Psoas muscle (tissue), 8 donors: ENCODE results near the gene TPTE2. TPM values are rescaled to one million over a fixed set of nuclear protein-coding genes. Genes with fewer than 3 reads are reported as not detected.
"Not testable (repeated sequence)": the region's sequence is repeated elsewhere in the genome, so short reads cannot be mapped to it uniquely, and the experiment has no call there.

Source experiments
- ATAC-seq, 4 donors: fragments of 200-7000 bp; cut with Tn5 transposase; one replicate each; pipeline ENCODE4 v1.9.1; 2020; ENCODE audit warnings: moderate library complexity in 3 of 4, mild to moderate bottlenecking in 2 of 4
- DNase-seq, 2 donors: peaks; one replicate each; pipeline ENCODE4 v3.0.0-alpha.2; 2020
- H3K27ac ChIP-seq: fragments of 200-600 bp; one replicate; pipeline ENCODE4 v1.8.0; 2022
- H3K27me3 ChIP-seq, 3 donors: fragments of 200-600 bp in 1 of 3; one replicate each; pipeline versions ENCODE4 v1.6.1 to v1.8.0; 2013 to 2022; ENCODE audit warnings: low read length in 2 of 3, mild to moderate bottlenecking in 2 of 3, moderate library complexity in 1 of 3; ENCODE audit not compliant: insufficient read depth in 3 of 3
- H3K36me3 ChIP-seq, 2 donors: fragments of 200-600 bp in 1 of 2; one replicate each; pipeline versions ENCODE4 v1.6.1 to v1.8.0; 2013 to 2022; ENCODE audit warnings: low read depth in 1 of 2, mild to moderate bottlenecking in 1 of 2, moderate library complexity in 1 of 2; ENCODE audit not compliant: insufficient read depth in 1 of 2
- H3K4me1 ChIP-seq: fragments of 200-600 bp; one replicate; pipeline ENCODE4 v1.8.0; 2022
- H3K4me3 ChIP-seq: fragments of 200-600 bp; one replicate; pipeline ENCODE4 v1.8.0; 2022; ENCODE audit warnings: mild to moderate bottlenecking
- H3K9me3 ChIP-seq: fragments of 200-600 bp; one replicate; pipeline ENCODE4 v1.8.0; 2022
- WGBS, 3 donors: extraction: QIAGEN DNeasy Blood & Tissue Kit; methylation state at CpG; one replicate each; pipeline versions ENCODE4 v1.1.6 to v1.1.7; 2013; 5-methylcytosine and 5-hydroxymethylcytosine counted together
- intact Hi-C, 2 donors: fragments of 100-400 bp; cut with DNase I; formaldehyde crosslinking; loops; one replicate each; pipeline versions ENCODE4 v1.11.0 to v1.14.2; 2022
- long read RNA-seq, 2 donors: library from polyadenylated mRNA; unstranded; transcript quantifications; one replicate each; pipeline ENCODE4 v2.0.0, GENCODE V29; 2021
- polyA plus RNA-seq, 3 donors: library from polyadenylated mRNA; stranded (reverse); fragments of 200-250 nt; gene quantifications; one replicate each; pipeline ENCODE4 v1.2.3, GENCODE V29; 2013
- total RNA-seq, 4 donors: library from RNA; stranded (reverse); fragmentation: NEBNext Ultra II Directional in 2 of 4; extraction: Animal tissue kit (Norgen Biotek cat#: 25700) in 2 of 4; gene quantifications; one replicate each; pipeline versions ENCODE4 v1.2.1 to v1.2.4, GENCODE V29; 2021 to 2023
- TF ChIP-seq, protein P1 (sequence below): fragments of 200-600 bp; IDR thresholded peaks from one replicate; pipeline ENCODE4 v1.8.0; 2022; ENCODE audit warnings: antibody characterized with exemption
- donor health status: healthy with polysubstance abuse.
- donor health status: DM: no; HTN: no; CAD: no; lungs with moderate emphysema.
- donor health status: Bipolar disorder and iron deficiency.
- donor health status: healthy.
- donor health status: DM: yes; HTN: yes; CAD: no.
- donor health status: DM: no; HTN: no; CAD: no.
- donor health status: DM: no; HTN: no; CAD: no.
- donor health status: DM: yes; HTN: yes; CAD: no.

Gene TPTE2
- total RNA-seq (not detected), polyA plus RNA-seq (under 1 TPM in 1 of 3 donors, not detected in 2; 0.04 TPM)
- long read RNA-seq, donor 1 = 0 reads
- long read RNA-seq, donor 2 = 0 reads

DNA sequence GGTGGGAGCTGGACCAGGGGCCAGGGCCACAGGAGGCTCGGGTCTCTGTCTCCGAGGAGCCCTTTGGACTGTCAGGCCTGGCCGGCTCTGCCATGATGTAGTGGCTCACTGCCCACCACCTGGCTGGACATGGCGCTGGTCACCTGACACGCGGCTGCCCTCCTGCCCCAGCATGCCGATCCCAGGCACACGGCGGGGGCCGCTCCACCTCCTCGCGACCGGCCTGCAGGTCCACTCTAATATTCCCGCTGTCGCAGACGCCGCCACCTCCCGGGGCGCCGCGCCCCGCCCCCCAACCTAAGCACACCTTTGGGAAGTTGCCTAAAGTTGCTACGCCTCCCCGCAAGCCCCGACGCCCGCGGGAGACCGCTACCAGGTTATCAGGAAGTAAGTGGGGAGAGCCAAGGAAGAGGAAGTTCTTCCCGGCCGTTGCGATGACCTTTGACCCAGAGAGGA, at the start of gene TPTE2:
TPTE2 (minus strand) TSS at position 406 of the 456 bp plus-strand sequence. CDS start 58,298 bp downstream, outside the sequence.
- DNase-seq, H3K4me1 ChIP-seq, H3K27me3 ChIP-seq, H3K27ac ChIP-seq, ATAC-seq, intact Hi-C loops, H3K9me3 ChIP-seq, H3K36me3 ChIP-seq, H3K4me3 ChIP-seq: not testable (repeated sequence)
- WGBS, 3 donors = 86 to 92% (median 90%) methylated on average over 29 to 32 of the region's 32 CpGs

- intact Hi-C loops = no loop called here
- TF ChIP-seq, protein P1, sequence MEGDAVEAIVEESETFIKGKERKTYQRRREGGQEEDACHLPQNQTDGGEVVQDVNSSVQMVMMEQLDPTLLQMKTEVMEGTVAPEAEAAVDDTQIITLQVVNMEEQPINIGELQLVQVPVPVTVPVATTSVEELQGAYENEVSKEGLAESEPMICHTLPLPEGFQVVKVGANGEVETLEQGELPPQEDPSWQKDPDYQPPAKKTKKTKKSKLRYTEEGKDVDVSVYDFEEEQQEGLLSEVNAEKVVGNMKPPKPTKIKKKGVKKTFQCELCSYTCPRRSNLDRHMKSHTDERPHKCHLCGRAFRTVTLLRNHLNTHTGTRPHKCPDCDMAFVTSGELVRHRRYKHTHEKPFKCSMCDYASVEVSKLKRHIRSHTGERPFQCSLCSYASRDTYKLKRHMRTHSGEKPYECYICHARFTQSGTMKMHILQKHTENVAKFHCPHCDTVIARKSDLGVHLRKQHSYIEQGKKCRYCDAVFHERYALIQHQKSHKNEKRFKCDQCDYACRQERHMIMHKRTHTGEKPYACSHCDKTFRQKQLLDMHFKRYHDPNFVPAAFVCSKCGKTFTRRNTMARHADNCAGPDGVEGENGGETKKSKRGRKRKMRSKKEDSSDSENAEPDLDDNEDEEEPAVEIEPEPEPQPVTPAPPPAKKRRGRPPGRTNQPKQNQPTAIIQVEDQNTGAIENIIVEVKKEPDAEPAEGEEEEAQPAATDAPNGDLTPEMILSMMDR = no peak
- no peak overlapping the region for H3K27ac ChIP-seq
- H3K36me3 ChIP-seq = no peaks in the 10 kb centered on the region
- no peaks in the 10 kb centered on the region for H3K9me3 ChIP-seq
- WGBS, 3 donors = 94 to 95% (median 95%) methylated on average over 10 of the region's 10 CpGs
- no peaks in the 10 kb centered on the region for H3K4me1 ChIP-seq
- ATAC-seq (no peak), DNase-seq (no peak)
- H3K27me3 ChIP-seq = peaks cover 0 to 20% (median 4%) of the 10 kb centered on the region in 3 donors
- no peak overlapping the region for H3K4me3 ChIP-seq
These were observed 46.3 kb upstream of the TPTE2 start for GRCh38 chr13:19607523-19608078.

DNA sequence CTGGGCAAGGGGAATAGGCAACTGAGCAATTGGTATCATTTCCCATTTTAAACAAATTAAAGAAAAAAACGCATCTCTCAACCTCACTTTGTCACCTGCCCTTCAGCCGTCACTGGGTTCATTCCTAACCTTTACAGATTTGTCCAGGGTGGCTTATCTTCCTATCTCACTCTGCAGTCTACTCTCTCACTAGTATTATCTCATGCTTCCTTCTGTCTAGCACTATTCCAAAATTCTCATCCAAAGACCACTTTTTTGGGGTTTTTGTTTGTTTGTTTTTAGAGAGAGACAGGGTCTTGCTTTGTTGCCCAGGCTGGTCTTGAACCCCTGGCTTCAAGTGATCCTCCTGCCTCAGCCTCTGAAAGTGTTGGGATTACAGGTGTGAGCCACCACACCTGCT, 45.4 kb upstream of the TPTE2 start:
- intact Hi-C loops = no loop called here
- Histone ChIP-seq H3K36me3 (no peaks in the 10 kb centered on the region), H3K27ac (no peak overlapping the region), H3K4me1 (no peaks in the 10 kb centered on the region), H3K9me3 (no peaks in the 10 kb centered on the region), H3K4me3 (no peak overlapping the region), H3K27me3 (peaks cover 0 to 29% (median 5%) of the 10 kb centered on the region in 3 donors)
- DNase-seq (no peak), ATAC-seq (no peak)
- 92 to 93% (median 92%) methylated on average over 2 of the region's 2 CpGs for WGBS, 3 donors
- TF ChIP-seq, protein P1 = no peak

GRCh38 chr13:19606152-19606551, 44.8 kb upstream of the TPTE2 start:
- ATAC-seq (no peak), DNase-seq (no peak)
- no peak overlapping the region for H3K27ac ChIP-seq
- H3K4me3 ChIP-seq = no peak overlapping the region
- no peaks in the 10 kb centered on the region for H3K9me3 ChIP-seq
- no peaks in the 10 kb centered on the region for H3K36me3 ChIP-seq
- H3K27me3 ChIP-seq = peaks cover 0 to 34% (median 8%) of the 10 kb centered on the region in 3 donors
- TF ChIP-seq, protein P1 = no peak
- intact Hi-C loops = no loop called here
- H3K4me1 ChIP-seq = peaks cover 4% of the 10 kb centered on the region

GRCh38 chr13:19605161-19605955, 44.0 kb upstream of the TPTE2 start:
- Histone ChIP-seq H3K27me3 (peaks cover 0 to 37% (median 8%) of the 10 kb centered on the region in 3 donors), H3K4me3 (no peak overlapping the region), H3K9me3 (no peaks in the 10 kb centered on the region), H3K4me1 (peaks cover 4% of the 10 kb centered on the region), H3K36me3 (no peaks in the 10 kb centered on the region), H3K27ac (no peak overlapping the region)
- TF ChIP-seq, protein P1 = no peak
- intact Hi-C loops = no loop called here
- ATAC-seq = no peak
- no peak for DNase-seq
- 87 to 93% (median 93%) methylated on average over 7 of the region's 7 CpGs for WGBS, 3 donors
